ENCODE results near the gene YPEL3. TPM values are rescaled to one million over a fixed set of nuclear protein-coding genes. Genes with fewer than 3 reads are reported as not detected.

The YPEL3 gene
- polyA plus RNA-seq, 2 of the 4 experiments (the other 2 are of a cell fraction): 4.5 to 8.1 TPM

DNA sequence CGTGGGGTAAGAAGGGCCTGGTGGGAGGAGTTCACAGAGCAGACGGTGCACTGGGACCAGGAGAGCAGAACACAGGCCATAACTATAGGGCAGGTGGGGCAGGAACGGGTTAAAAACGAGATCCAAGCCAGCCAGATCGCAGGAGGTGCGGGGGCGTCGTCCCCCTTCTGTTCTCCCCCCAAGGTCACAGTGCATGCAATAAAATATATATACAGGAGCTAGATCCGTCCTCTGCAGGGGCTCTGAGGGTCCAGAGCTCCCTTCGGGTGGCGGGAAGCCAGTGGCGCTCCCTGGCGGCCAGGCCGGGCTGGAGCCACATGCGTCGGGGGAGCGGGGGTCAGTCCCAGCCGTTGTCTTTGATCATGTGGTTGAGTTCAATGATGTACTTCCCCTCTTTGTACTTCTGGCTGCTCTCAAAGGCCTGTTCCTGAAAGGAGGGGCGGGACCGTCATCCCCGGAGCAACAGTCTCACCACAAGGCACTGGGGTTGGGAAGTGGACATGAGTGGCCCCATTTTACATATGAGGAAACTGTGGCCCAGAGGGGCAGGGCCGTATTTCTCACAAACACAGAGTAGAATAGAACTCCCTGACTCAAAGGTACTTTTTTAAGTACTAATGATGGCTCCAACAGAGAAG is 3.5 kb downstream of the YPEL3 start (continued):
- TF ChIP-seq HOXA7 (CRISPR knock-in tag; IDR thresholded peaks at IDR 0.05) (no peak; the same call in 1 of the 2 replicates), FOXS1 (CRISPR knock-in tag; IDR thresholded peaks at IDR 0.05) (0 out of 2 replicates have a peak, but pooled peaks have one; percentile 67), POLR2A (IDR thresholded peaks at IDR 0.05; ENCODE audit: low read length) (peak; percentile 27; the same call in 1 of the 2 replicates), CHD4 (IDR thresholded peaks at IDR 0.05; ENCODE audit: borderline replicate concordance) (peak; percentile 89), ZFP36 (IDR thresholded peaks at IDR 0.05; ENCODE audit: borderline replicate concordance, partially characterized antibody) (no peak), MAFK (IDR thresholded peaks at IDR 0.05; ENCODE audit: partially characterized antibody) (no peak), ZSCAN20 (CRISPR knock-in tag; IDR thresholded peaks at IDR 0.05) (no peak), KDM1A (IDR thresholded peaks at IDR 0.05; ENCODE audit: low read depth) (peak; percentile 93), HDAC2 (IDR thresholded peaks at IDR 0.05) (peak; percentile 85; the same call in 1 of the 2 replicates), SMC3 (IDR thresholded peaks at IDR 0.05) (peak; percentile 64; the same call in 2 of the 3 replicates)
- TF ChIP-seq, protein P1, sequence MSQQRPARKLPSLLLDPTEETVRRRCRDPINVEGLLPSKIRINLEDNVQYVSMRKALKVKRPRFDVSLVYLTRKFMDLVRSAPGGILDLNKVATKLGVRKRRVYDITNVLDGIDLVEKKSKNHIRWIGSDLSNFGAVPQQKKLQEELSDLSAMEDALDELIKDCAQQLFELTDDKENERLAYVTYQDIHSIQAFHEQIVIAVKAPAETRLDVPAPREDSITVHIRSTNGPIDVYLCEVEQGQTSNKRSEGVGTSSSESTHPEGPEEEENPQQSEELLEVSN (IDR thresholded peaks at IDR 0.05; ENCODE audit: borderline replicate concordance, low read depth): peak; percentile 75; the same call in 1 of the 2 replicates

DNA sequence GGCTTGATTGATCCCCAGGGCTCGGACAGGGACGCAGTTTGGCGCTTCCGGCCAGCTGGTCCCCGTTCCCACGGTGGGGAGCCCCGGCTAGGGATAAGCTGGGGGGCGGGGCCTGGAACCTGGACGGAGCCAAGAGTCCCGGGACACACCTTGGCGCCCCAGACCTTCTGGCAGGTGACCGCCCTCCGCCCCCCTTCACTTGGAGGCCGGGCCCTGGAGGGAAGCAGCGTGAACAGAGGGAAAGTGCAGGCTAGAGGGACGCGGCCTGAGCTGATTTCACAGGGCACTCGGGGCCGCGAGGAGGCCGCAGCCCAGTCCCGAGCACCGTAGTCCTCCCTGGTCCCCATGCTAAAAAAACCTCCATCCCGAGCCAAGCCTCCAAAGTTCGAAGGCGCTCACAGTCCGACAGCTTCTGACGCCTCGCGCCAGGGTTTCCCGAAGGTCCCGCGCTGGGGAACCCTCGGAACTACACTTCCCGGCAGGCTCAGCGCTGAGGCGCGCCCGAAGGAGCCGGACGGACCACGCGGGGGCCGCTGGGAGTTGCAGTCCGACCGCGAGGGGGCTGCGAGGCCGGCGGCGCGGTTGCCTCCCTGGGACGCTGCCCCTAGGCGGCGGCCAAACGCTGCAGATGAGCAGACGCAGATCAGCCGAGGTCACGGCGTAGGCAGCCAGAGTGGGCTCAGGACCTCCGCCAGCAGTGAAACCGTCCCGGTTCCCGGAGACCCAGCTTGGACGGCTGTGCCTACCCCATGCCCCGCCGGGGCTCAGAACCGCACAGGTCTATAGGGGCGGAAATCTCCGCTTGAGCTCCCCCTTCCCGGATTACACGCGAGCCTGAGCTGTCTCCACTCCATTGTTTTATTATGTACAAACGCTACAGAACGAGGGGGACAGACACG is 4.3 kb downstream of the YPEL3 start, which contains the start of gene TBX6:
TBX6 (minus strand) TSS at position 451 of the 899 bp plus-strand sequence. CDS start 731 bp downstream, outside the sequence.
- Histone ChIP-seq H3K9me3 (0 out of 3 replicates have a peak, but pooled peaks cover under 1% of the 10 kb centered on the region), H3K4me1 (peaks cover 29% of the 10 kb centered on the region), H3K4me2 (peak within 1 kb of the TSS; percentile 88), H3K27ac (peak within 1 kb of the TSS; percentile 79 to 94), H3K4me3 (peak within 1 kb of the TSS; percentile 59)
- FAIRE-seq: no peak
- POLR2A ChIA-PET: interaction anchor here (0.6 to 4.9 kb wide), 5 partner anchors 15 to 326 kb away, joined by 3 to 67 read pairs (median 4); partner anchors contain the start of gene ALDOA
- WGBS (ENCODE audit: missing lambda C conversion rate): 18% methylated on average over 27 of the region's 76 CpGs
- peak; percentile 80 to 93 for ATAC-seq
- peak; percentile 90 to 91 for DNase-seq (ENCODE audit: low read depth in 1 of 2, low spot score in 1 of 2)
- CTCF ChIA-PET: interaction anchor here (0.6 to 9.6 kb wide), 50 partner anchors 8 to 551 kb away, joined by 3 to 153 read pairs (median 6); partner anchors contain the start of genes ALDOA, DCTPP1, GDPD3 and PPP4C
- TF ChIP-seq SMC3 (IDR thresholded peaks at IDR 0.05): peak; percentile 50
- no peak for TF ChIP-seq HDAC2 (IDR thresholded peaks at IDR 0.05)
- no peak for TF ChIP-seq CHD2 (IDR thresholded peaks at IDR 0.05; ENCODE audit: low read length, partially characterized antibody)
- TF ChIP-seq FOSB (CRISPR knock-in tag; IDR thresholded peaks at IDR 0.05): no peak
- no peak for TF ChIP-seq JUNB (IDR thresholded peaks at IDR 0.05)
- TF ChIP-seq EHF (CRISPR knock-in tag; IDR thresholded peaks at IDR 0.05): no peak
- TF ChIP-seq CBX8 (IDR thresholded peaks at IDR 0.05): no peak
- TF ChIP-seq RAD21 (conservative IDR thresholded peaks at IDR 0.05 in 1 of 2, IDR thresholded peaks at IDR 0.05 in 1 of 2): peak; percentile 76 to 82
- TF ChIP-seq, protein P2, sequence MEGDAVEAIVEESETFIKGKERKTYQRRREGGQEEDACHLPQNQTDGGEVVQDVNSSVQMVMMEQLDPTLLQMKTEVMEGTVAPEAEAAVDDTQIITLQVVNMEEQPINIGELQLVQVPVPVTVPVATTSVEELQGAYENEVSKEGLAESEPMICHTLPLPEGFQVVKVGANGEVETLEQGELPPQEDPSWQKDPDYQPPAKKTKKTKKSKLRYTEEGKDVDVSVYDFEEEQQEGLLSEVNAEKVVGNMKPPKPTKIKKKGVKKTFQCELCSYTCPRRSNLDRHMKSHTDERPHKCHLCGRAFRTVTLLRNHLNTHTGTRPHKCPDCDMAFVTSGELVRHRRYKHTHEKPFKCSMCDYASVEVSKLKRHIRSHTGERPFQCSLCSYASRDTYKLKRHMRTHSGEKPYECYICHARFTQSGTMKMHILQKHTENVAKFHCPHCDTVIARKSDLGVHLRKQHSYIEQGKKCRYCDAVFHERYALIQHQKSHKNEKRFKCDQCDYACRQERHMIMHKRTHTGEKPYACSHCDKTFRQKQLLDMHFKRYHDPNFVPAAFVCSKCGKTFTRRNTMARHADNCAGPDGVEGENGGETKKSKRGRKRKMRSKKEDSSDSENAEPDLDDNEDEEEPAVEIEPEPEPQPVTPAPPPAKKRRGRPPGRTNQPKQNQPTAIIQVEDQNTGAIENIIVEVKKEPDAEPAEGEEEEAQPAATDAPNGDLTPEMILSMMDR (IDR thresholded peaks at IDR 0.05): peak; percentile 49; the same call in 2 of the 3 replicates
- TF ChIP-seq, protein P3, sequence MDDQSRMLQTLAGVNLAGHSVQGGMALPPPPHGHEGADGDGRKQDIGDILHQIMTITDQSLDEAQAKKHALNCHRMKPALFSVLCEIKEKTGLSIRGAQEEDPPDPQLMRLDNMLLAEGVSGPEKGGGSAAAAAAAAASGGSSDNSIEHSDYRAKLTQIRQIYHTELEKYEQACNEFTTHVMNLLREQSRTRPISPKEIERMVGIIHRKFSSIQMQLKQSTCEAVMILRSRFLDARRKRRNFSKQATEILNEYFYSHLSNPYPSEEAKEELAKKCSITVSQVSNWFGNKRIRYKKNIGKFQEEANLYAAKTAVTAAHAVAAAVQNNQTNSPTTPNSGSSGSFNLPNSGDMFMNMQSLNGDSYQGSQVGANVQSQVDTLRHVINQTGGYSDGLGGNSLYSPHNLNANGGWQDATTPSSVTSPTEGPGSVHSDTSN (IDR thresholded peaks at IDR 0.05): no peak
- no peak for TF ChIP-seq EP300 (IDR thresholded peaks at IDR 0.05)
- TF ChIP-seq, protein P4, sequence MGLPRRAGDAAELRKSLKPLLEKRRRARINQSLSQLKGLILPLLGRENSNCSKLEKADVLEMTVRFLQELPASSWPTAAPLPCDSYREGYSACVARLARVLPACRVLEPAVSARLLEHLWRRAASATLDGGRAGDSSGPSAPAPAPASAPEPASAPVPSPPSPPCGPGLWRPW (IDR thresholded peaks at IDR 0.05): no peak
- TF ChIP-seq CBX2 (IDR thresholded peaks at IDR 0.05; ENCODE audit: borderline replicate concordance, low read depth): no peak
- no peak for TF ChIP-seq GATA3 (IDR thresholded peaks at IDR 0.05; ENCODE audit: borderline replicate concordance)
- no peak for TF ChIP-seq CHD4 (IDR thresholded peaks at IDR 0.05; ENCODE audit: borderline replicate concordance)
- TF ChIP-seq BHLHE40 (IDR thresholded peaks at IDR 0.05; ENCODE audit: low read depth, low read length): no peak
- TF ChIP-seq, protein P1 (IDR thresholded peaks at IDR 0.05; ENCODE audit: borderline replicate concordance, low read depth): peak; percentile 80; the same call in 1 of the 2 replicates
- no peak for TF ChIP-seq TFCP2L1 (CRISPR knock-in tag; IDR thresholded peaks at IDR 0.05)
- TF ChIP-seq, protein P5, sequence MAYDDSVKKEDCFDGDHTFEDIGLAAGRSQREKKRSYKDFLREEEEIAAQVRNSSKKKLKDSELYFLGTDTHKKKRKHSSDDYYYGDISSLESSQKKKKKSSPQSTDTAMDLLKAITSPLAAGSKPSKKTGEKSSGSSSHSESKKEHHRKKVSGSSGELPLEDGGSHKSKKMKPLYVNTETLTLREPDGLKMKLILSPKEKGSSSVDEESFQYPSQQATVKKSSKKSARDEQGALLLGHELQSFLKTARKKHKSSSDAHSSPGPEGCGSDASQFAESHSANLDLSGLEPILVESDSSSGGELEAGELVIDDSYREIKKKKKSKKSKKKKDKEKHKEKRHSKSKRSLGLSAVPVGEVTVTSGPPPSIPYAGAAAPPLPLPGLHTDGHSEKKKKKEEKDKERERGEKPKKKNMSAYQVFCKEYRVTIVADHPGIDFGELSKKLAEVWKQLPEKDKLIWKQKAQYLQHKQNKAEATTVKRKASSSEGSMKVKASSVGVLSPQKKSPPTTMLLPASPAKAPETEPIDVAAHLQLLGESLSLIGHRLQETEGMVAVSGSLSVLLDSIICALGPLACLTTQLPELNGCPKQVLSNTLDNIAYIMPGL (CRISPR knock-in tag; IDR thresholded peaks at IDR 0.05; ENCODE audit: borderline replicate concordance): no peak
- TF ChIP-seq POLR2A (IDR thresholded peaks at IDR 0.05; ENCODE audit: low read length): peak; percentile 53
- TF ChIP-seq ZSCAN20 (CRISPR knock-in tag; IDR thresholded peaks at IDR 0.05): no peak
- no peak for TF ChIP-seq NFE2L2 (conservative IDR thresholded peaks at IDR 0.05; ENCODE audit: low read length)

All from A549 (cell line).